Chondrocyte (in vitro differentiated cells): ENCODE data around the gene LPP. TPM values are rescaled to one million over a fixed set of nuclear protein-coding genes. Genes with fewer than 3 reads are reported as not detected.

Experiments
- DNase-seq: peaks from one replicate; pipeline ENCODE4 v3.0.0; 2021; ENCODE audit warnings: mixed read lengths, low spot score
- H3K27ac Mint-ChIP-seq: one replicate; pipeline ENCODE4 v1.8.0; 2021; ENCODE audit warnings: mild to moderate bottlenecking, moderate library complexity, mixed read lengths; ENCODE audit not compliant: unreplicated experiment
- H3K27me3 Mint-ChIP-seq: 2 replicates; pipeline ENCODE4 v1.8.0; 2021; ENCODE audit warnings: low read depth, mixed read lengths
- H3K36me3 Mint-ChIP-seq: 2 replicates; pipeline ENCODE4 v1.8.0; 2021; ENCODE audit warnings: low read depth, mixed read lengths
- H3K4me1 Mint-ChIP-seq: 2 replicates; pipeline ENCODE4 v1.8.0; 2021; ENCODE audit warnings: low read depth, mild to moderate bottlenecking, mixed read lengths
- H3K4me3 Mint-ChIP-seq: one replicate; pipeline ENCODE4 v1.8.0; 2021; ENCODE audit warnings: mild to moderate bottlenecking, moderate library complexity, mixed read lengths; ENCODE audit not compliant: unreplicated experiment
- H3K9me3 Mint-ChIP-seq: 2 replicates; pipeline ENCODE4 v1.8.0; 2021; ENCODE audit warnings: low read depth, mixed read lengths
- total RNA-seq: library from RNA; stranded (reverse); gene quantifications from 3 replicates; pipeline ENCODE4 v1.2.1, GENCODE V29; 2021
- TF ChIP-seq, protein P1 (sequence below): fragments of 200-600 bp; sonication (generic); IDR thresholded peaks from 2 replicates; pipeline ENCODE4 v1.5.0; 2021; ENCODE audit warnings: antibody characterized with exemption, mild to moderate bottlenecking, moderate library complexity

LPP gene
- total RNA-seq, 1 donor from 2014 or later: 295 TPM

DNA sequence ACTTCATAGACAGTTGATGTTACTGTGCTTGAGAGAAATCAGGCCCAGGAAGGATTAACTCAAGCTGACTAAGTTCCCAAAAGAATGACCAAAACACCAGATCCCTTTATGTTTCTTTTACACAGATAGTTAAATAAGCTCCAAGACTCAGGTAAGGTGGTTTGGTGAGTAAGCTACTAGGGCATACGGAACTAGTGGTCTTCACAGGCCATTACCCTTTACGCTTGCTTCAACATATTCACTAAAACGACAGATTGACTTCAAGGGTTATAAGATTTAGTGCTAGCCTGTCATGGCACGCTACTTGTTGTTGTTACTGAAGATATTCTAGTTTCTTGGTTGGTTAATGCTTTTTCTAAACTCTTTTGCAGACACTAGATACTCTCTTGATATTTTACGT, 369.3 kb downstream of the LPP start:
- no peak overlapping the region for H3K27ac Mint-ChIP-seq
- DNase-seq: no peak
- H3K27me3 Mint-ChIP-seq: no peaks in the 10 kb centered on the region
- H3K36me3 Mint-ChIP-seq: peaks cover 20% of the 10 kb centered on the region
- TF ChIP-seq, protein P1, sequence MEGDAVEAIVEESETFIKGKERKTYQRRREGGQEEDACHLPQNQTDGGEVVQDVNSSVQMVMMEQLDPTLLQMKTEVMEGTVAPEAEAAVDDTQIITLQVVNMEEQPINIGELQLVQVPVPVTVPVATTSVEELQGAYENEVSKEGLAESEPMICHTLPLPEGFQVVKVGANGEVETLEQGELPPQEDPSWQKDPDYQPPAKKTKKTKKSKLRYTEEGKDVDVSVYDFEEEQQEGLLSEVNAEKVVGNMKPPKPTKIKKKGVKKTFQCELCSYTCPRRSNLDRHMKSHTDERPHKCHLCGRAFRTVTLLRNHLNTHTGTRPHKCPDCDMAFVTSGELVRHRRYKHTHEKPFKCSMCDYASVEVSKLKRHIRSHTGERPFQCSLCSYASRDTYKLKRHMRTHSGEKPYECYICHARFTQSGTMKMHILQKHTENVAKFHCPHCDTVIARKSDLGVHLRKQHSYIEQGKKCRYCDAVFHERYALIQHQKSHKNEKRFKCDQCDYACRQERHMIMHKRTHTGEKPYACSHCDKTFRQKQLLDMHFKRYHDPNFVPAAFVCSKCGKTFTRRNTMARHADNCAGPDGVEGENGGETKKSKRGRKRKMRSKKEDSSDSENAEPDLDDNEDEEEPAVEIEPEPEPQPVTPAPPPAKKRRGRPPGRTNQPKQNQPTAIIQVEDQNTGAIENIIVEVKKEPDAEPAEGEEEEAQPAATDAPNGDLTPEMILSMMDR: no peak
- H3K4me1 Mint-ChIP-seq: peaks cover 81% of the 10 kb centered on the region
- no peak overlapping the region for H3K4me3 Mint-ChIP-seq
- H3K9me3 Mint-ChIP-seq: no peaks in the 10 kb centered on the region

DNA sequence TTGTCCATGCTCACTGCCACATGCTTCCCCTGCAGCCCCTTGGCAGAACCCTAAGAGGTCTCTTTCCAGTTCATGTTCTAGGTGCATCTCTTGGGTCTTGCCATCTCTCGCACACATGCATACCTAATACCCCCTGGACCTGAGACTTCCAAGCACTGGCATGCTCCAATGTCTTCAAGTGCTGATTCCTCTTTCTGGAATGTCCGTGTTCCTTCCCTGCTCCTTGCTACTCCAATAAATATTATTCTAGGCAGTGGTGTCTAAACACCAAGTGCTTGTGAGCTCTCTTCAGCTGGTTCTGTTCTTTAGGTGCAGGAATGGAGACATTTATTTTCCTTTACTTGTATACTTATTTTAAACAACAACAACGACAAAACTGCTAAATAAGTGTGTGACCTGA, 370.1 kb downstream of the LPP start:
- Mint-ChIP-seq H3K27me3 (no peaks in the 10 kb centered on the region), H3K27ac (peak overlapping the region; percentile 34), H3K4me3 (no peak overlapping the region), H3K4me1 (peaks cover 84% of the 10 kb centered on the region), H3K36me3 (peaks cover 19% of the 10 kb centered on the region), H3K9me3 (no peaks in the 10 kb centered on the region)
- TF ChIP-seq, protein P1: no peak
- no peak for DNase-seq

DNA sequence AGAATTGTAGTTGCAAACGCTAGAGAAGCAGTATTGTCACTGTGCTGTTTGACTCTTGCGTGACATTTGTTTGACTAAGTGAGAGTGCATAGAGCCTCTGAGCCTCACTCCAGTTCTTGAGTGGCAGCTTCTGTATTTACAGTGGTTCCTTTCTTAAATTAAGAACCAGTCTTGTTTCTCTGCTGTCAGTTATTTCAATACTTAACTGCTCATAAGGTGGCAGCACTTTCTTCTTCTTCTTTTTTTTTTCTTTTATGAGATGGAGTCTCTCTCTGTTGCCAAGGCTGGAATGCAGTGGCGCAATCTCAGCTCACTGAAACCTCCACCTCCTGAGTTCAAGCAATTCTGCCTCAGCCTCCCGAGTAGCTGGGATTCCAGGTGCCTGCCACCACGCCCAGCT, 372.1 kb downstream of the LPP start:
- no peaks in the 10 kb centered on the region for H3K27me3 Mint-ChIP-seq
- peaks cover 19% of the 10 kb centered on the region for H3K36me3 Mint-ChIP-seq
- no peaks in the 10 kb centered on the region for H3K9me3 Mint-ChIP-seq
- H3K27ac Mint-ChIP-seq: peak overlapping the region; percentile 3
- no peak overlapping the region for H3K4me3 Mint-ChIP-seq
- TF ChIP-seq, protein P1: peak; percentile 30
- peaks cover 87% of the 10 kb centered on the region for H3K4me1 Mint-ChIP-seq
- DNase-seq: no peak

DNA sequence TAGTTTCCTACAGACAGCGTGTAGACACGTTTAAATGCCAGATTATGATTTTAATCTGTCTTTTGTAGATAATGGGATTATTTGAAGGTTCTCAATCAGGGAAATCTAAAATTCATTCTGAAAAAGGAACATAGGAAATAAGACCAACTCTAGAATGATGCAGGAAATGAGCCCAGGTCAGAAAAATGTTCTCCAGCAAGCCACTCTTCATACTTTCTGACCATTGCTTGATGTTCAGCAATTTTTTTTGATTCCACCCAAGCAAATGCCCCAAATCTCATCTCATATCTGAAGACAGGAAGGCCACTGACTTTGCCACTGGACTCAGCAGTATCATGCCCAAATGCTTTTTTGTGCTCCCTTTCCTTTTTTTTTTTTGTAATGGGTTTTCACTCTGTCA, 373.4 kb downstream of the LPP start:
- no peak for DNase-seq
- Mint-ChIP-seq H3K9me3 (no peaks in the 10 kb centered on the region), H3K27ac (peak overlapping the region; percentile 25), H3K4me3 (no peak overlapping the region), H3K36me3 (peaks cover 19% of the 10 kb centered on the region), H3K4me1 (peaks cover 86% of the 10 kb centered on the region), H3K27me3 (no peaks in the 10 kb centered on the region)
- TF ChIP-seq, protein P1: no peak

DNA sequence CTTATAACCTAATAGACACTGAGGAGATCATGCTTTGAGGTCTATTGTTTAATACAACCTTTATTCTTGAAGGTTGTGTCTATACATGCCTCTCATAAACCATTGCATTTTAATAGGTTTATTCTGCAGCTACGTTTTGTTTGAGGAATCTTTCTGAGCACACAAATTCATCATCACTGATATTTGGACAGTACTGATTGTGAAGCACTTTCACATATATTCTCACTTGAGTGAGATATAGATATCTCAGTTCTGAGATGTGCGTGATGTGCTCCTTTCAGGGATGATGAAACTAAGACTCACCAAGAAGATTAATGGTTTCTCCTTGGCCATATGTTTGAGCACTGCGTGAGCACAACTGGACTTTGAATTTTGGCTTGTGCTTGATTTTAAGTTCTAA, 374.4 kb downstream of the LPP start:
- Mint-ChIP-seq H3K4me3 (no peak overlapping the region), H3K4me1 (peaks cover 94% of the 10 kb centered on the region), H3K27ac (peak overlapping the region; percentile 71), H3K36me3 (peaks cover 19% of the 10 kb centered on the region), H3K9me3 (no peaks in the 10 kb centered on the region), H3K27me3 (no peaks in the 10 kb centered on the region)
- DNase-seq: no peak
- TF ChIP-seq, protein P1: no peak
